Subcutaneous preadipocyte (primary cell): ENCODE data around the gene VDR. TPM values are rescaled to one million over a fixed set of nuclear protein-coding genes. Genes with fewer than 3 reads are reported as not detected.

Source experiments
- total RNA-seq: library from RNA; depleted of rRNA; stranded (reverse); fragments of >200 nt; gene quantifications from 2 replicates; pipeline ENCODE4 v1.2.3, GENCODE V29; 2012

The VDR gene
- total RNA-seq: 9.2 and 10.7 TPM in 2 replicates

GRCh38 chr12:47904713-47905709, at the start of gene VDR:
Gene VDR (minus strand): TSS chr12:47904994. CDS start chr12:47879113, 25,881 bp downstream.

GRCh38 chr12:47819896-47820630, 84.7 kb downstream of the VDR start, which contains the start of gene HDAC7:
Gene HDAC7 (minus strand): TSS chr12:47819903. CDS start chr12:47819785, 118 bp downstream.

Other genes with a start within 250 kb of the VDR start
- gene RPAP3, start 199.0 kb downstream of the VDR start, total RNA-seq: 12.1 and 20.3 TPM in 2 replicates
- gene ENDOU, start 179.5 kb downstream of the VDR start, total RNA-seq: 0.37 and 1.6 TPM in 2 replicates
- gene RAPGEF3, start 146.1 kb downstream of the VDR start, total RNA-seq: 1.5 and 7.4 TPM in 2 replicates
- gene SLC48A1, start 131.8 kb downstream of the VDR start, total RNA-seq: 8.5 and 14.3 TPM in 2 replicates
- 43.0 and 48.9 TPM in 2 replicates for gene HDAC7, start 85.1 kb downstream of the VDR start, total RNA-seq
- 59.2 and 62.8 TPM in 2 replicates for gene TMEM106C, start 58.6 kb upstream of the VDR start, total RNA-seq
- not detected in 2 replicates for gene COL2A1, start 99.5 kb upstream of the VDR start, total RNA-seq
- gene SENP1, start 201.1 kb upstream of the VDR start, total RNA-seq: 19.1 and 31.7 TPM in 2 replicates
- gene PFKM, start 214.4 kb upstream of the VDR start, total RNA-seq: 92.3 and 112 TPM in 2 replicates